OCI-M2 (cell line): ENCODE data around the gene ARHGEF3.

Experiments
- DNase-seq: peaks from one replicate; lab custom pipeline; 2025; ENCODE audit not compliant: unreplicated experiment; lab: John Stamatoyannopoulos, UW

The ARHGEF3 gene

DNA sequence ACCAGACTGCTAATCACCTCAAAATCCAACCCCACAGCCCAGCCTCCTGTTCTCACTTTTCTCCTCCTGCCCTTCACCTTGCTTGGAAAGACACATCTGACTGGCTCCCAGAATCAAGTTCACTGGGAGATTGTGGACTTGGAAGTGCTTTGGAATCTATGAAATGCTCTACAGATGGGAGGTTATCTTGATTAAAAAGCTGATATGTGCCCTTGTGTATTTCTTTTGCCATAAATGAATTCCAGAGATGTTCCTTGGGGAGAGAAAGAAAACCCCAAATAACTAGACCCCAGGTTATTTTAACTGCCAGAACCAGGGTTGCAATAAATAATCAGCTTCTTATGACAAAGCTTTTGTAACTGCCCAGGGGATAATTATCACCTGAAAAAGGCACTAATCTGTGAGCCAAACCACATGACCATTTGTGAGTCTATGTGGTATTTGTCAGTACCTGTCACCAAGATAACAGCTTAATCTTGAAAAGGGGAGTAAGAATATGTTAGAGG is 21.7 kb upstream of the ARHGEF3 start:
- DNase-seq = no peak

DNA sequence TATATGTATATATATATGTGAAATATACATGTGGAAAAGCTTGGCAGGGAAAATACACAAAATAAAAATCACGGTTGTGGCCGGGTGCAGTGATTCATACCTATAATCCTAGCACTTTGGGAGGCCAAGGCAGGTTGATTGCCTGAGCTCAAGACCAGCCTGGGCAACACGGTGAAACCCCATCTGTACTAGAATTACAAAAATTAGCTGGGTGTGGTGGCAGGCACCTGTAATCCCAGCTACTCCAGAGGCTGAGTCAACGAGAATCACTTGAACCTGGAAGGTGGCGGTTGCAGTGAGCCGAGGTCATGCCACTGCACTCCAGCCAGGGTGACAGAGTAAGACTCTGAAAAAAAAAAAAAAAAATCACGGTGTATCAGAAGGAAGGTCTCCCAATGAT is 20.8 kb upstream of the ARHGEF3 start:
- no peak for DNase-seq

DNA sequence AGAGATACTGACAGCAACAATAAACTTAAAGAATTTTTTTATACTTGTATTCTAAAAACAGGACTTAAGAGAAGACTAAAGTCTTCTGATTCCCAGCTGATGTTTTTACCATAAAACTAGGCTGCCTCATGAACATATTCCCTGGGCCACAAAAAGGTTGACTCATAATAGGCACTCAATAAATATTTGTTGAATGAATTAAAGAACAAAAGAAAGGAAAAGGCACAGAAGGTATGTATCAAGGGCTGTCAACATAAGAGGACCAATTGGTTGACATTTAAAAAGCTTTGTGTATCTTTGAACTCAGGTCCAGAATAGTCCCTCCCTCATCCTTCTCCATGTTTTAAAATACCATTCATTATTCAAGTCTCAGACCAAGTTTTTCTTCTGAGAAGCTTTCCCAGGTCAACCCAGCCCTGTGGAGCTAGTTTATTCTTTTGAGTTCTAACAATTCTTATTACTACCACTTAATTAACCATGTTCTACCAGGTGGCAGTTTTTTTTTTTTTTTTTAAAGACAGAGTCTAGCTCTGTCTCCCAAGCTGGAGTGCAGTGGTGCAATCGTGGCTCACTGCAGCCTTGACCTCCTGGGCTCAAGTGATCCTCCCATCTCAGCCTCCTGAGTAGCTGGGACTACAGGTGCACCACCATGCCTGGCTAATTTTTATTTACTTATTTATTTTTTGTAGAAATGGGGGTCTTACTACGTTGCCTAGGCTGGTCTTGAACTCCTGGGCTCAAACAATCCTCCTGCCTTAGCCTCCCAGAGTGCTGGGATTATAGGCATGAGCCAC is 17.5 kb upstream of the ARHGEF3 start:
- DNase-seq = no peak

DNA sequence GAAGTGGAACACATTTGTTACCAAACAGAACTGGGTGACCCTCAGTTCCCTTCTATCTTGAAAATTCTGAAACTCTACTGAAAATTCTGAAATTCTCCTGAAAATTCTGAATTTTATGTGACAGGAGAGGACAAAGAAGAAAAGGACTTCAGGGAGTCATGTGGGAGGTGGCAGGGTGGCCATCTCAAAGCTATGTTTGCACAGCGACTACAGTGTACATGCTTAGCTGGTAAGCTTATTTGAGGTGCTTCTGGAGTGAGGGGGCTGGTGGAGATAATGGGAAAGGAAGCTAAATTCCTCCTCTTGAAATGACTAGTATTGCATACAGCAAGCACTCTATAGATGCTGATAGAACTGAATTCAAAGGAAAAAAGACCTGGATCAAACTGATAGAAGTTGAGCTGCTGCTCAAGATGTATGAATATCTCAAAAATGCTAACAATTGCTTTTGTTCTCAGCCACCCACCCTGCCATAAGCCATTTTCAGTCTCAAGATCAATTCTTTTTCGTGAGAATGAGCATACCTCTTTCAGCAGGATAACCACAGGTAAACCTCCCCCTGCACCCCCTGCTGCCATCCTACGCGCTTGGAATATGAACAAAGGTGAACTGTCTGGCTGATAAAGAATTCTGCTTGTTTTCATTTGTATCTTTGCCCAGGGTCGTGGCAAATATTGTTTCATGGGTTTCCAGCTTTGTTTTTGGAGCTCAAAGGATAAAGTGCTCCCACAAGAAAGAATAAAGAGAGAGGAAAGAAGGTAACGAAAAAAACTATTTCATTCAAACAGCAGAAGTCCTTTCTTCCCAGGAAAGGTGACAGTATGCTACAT is 16.6 kb upstream of the ARHGEF3 start:
- no peak for DNase-seq

DNA sequence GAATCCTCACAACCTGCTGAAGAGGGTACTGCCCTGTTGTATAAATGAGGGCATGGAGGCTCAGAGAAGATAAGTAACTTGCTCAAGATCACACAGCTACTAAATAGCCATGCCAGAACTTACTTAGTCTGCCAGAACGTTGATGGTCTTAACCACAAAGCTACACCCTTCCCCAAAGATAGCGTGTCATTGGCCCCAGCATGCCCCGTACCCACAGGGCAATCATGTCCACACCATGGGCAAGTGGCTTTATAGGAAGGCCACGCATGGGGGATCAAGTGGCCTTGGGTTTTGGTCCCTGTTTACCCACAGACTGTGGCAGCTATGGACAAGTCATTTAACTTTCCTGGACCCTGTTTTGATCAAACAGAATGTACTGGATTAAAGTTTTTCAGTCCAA is 15.9 kb upstream of the ARHGEF3 start:
- no peak for DNase-seq

DNA sequence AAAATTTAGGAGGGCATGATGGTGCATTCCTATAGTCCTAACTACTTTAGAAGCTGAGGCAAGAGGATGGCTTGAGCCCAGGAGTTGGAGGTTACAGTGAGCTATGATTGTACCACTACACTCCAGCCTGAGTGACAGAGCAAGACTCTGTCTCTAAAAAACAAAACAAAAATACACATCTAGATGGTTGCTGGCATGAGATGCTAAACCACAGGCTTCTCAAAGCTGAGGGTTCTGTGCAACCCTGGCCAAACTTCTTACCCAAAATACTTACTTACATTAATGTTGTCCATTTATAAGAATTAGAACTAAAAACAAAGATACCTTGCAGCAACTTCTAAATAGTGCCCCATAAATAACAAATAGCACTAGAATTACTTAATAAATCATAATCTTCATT is 14.3 kb upstream of the ARHGEF3 start:
- no peak for DNase-seq

DNA sequence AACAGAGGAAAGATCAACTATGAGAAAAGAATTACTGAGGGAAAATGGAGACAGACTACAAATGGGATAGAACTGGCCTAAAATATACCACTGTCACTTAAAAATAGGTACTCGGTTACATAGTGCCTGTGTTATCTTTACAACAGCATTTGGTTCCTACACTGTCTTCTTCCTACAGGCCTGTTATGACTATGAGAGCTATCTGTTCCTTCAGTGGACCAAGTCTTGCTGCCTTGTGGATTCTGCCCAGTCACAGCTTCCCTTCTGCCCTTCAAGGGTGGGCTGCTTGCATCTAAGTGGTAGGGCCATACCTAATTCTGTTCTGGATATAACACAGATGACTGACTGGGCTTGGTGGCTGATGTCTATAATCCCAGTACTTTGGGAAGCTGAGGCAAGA is 13.8 kb upstream of the ARHGEF3 start:
- no peak for DNase-seq

DNA sequence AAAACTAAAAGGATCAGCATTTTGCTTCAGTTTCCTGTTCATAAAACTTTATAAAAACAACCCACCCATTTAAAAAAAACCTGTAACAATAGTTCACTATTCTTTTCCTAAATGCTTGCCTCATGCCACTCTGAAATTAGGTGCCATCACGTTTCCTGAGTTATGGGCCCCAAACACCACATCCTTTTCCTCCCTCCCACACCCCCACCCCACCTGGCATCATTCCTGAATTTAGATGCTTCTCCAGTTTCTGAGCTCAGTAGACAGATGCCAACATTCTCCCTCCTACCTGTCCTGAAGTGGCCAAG is 11.9 kb upstream of the ARHGEF3 start:
- no peak for DNase-seq

DNA sequence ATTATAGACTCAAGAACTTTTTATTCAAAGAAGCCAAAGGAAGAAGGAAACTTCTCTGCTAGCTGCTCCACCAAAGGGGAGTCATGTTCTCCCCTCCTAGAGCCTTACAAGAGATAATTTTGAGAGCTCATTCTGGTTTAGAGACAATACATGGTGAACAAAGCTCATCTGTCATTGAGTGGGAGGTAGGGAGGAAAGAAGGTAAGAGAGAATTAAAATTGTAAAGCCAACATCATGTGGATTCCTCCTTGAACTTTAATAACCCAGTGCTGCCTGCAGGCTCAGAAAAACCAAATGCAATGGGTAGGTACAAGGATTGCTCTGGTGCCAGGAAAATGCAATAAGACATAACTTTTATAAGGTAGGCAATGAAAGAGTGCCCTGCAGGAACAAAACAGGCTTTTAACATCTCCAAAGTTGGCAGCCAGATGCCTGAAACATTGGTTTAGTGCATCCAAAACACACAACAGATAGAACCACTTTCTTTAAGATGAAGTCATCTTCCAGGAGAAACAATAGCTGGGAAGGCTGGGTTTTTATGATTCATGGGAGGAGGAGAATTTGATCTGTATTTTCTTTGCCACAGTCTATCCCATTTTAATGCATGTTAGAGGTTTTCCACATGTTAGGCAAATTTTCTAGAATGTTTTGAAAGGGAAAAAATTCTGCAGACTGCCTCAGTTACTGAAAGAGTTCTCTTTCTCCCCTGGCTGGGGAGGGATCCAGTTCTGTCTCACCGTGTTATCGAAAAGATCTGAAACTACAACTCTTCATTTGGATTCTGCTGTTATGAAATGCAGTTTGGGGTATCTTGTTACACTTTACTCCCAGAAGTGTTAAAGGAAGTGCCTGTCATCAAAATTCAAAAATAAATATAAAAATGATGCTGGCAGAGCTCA is 11.3 kb upstream of the ARHGEF3 start:
- DNase-seq = no peak

DNA sequence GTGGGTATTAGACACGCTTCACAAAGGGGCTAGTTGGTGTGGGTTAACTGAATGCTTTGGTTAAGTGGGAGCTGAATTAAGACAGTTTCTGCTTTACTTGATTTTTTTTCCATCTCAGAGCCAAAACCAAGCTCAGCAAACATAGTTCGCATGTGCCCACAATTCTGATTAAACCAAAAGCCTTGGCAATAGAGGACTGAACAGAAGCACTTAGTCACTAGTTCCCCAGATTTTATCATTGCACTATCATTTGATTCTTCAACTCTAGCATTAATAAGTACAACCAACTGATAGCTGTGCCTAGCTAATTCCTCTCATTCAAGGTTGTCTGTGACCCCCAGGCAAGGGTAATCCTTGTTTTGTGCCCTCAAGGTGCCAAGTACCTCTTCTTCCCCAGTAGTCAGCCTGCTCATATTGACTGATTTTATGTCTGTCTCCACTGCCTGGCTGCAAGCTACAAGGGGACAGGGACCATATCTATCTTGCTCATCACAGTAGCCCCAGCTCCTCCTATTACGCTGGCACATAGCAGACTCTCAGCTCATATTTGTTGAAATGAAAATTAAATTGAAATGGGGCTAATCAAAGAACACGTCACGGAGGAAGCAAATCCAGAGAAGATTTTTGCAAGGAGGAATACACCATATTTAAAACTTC is 9.9 kb upstream of the ARHGEF3 start:
- no peak for DNase-seq

DNA sequence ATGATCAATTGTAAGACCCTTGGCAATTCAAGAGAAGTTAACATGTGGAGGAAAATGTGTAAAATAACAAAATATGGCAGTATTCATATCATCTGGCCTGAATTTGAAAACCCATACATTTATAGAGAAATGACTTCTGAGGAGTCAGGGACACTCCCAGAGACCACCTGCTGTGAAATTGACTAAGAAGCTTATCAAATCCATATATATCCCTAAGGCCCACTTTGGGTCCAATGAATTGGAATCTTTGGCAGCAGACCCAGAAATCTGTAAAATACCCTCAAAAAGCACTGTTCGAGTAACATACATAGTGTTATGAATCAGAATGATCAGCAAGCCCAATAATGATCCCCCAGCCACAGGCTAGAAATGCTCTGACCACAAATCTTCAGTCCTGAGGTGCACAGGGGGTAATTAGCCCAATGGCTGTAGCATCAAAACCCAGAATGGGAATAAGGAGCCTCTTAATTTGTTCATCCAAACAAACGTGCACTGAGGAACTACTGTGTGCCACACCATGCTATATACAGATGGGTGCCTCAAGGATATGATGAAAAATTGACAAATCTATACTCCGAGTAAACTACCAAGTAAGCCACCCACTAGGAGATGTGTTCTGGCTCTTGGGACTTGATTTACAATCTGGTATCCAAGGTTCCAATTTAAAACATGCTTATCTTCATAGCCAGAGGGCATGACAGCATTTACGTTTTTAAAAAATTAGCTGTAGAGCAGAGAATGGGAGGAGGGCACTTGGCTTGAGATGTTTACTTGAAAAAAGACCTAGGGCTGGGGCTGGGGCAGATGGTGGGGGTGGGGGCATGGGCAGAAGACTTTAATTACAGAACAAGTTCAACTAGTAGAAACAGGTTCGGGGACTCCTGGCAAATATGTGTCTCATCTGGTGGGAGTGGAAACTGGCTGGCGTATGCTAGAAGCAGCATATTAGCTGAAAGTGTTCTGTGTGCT is 9.1 kb upstream of the ARHGEF3 start:
- no peak for DNase-seq

DNA sequence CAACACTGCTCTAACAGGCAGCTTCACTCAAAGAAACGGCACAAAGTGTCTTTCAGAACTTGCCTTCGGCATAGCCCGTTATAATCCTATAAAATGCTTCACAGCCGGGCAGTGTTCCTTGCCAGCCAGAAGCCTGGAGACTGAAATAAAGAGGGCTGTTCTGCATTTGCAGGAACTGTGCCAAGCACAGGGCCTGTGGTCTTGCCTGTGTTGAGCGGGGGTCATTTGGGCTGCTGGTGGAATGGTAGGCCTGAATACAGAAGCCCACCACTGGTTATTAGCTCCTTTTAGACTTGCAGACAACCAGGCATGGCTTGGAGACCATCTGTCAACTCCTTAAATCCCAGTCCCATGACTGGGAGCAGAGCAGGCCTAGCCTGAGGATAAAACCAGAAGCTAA is 4.7 kb upstream of the ARHGEF3 start:
- no peak for DNase-seq

DNA sequence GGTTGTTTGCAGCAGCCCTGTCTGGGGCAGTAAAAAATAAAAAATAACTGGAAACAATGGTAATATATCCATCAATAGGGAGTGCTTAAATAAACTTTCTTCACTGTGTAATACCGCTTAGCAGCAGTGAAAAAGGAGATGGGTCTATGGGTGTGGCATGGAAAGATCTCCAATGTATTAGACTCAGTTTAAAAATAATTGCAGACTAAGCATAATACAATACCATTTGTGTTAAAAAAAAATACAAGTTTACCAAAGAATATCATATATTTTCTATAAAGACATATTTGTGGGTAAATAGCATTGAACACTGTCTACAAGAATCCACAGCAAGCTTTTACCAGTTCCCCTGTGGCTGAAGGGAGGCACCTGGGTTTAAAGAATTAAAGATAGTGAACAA is 1.0 kb upstream of the ARHGEF3 start:
- no peak for DNase-seq

DNA sequence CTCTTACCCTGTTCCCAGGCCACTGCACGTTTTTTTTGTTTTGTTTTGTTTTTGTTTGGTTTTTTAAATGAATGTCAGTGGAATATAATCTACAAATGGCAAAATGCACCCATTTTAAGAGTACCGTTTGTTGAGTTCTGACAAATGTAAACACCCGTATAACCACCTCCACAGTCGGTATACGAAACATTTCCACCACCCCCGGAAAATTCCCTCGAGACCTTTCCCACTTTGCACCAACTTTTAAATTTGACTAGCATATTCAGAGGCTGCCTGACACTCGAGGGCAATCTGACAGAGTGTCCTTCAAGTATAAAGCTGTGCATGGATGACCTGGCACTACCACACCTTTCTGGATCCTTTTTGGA is 613 bp upstream of the ARHGEF3 start:
- no peak for DNase-seq

DNA sequence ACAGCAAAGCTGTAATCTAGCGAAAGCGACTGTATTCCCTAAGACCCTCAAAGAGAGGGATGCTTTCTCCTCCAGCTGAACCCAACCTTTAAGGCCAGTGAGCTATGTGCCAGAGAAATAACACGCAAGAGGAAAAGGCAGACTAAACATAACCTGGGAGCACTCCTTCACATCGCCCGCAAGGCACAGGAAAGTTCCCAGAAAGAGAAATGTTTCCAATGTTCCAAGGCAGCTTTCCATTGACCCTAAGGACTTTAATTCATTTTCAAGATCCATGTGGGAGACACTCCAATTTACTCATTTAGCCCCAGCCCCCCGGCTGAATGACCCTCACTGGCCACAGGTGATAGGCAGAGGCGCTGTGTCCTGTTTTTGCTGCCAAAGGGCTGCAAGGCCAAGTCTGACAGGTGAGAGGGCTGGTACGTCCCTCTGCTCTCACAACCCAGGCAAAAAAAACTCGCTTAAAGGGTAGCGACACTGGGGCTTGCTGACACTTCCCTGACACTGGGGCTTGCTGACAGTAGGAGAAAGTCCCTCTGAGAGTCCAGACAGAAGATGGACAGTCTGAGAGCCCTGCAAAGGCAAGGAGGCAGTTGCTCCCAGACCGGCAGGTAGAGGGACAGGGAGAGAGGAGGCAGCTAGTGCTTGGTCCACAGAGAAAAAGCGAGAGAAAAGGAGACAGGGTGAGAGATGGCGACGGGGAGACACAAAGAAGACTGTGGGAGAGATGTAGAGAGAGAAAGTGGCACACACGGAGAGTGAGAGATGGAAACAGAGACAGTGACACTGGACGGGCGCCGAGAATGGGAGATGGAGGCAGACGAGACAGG is 702 bp downstream of the ARHGEF3 start:
- no peak for DNase-seq

DNA sequence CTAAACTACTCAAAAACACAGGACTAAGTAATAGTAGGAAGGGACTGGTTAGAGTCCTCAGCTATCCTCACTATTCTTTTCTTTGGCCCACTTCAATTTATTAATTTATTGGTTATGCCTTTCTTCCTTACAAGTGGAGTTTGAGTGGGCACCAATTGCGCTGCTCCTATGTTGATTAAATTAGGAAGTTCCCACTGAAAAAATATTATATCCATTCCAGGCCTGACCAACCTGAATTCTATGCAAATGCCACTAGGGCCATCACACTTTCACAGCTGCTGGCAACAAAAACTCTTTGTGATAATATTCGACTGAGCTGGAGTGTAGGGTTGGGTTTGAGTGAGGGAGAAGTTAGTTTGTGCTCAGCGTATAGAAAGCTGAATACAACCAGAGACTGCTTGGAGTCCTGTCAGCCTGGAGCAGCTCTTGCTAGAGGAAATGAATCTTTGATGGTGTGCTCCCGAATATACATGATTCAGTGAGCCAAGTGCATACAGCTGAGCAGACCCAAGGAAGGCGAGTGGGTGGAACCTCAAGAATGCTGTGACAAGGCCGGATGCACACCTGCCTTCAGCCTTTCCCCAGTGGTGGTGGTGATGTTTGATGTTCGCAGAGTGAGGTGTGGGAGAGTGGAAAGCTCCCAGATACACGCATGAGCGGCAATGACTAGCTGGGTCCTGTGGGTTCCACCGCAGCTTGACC is 1.5 kb downstream of the ARHGEF3 start:
- no peak for DNase-seq

DNA sequence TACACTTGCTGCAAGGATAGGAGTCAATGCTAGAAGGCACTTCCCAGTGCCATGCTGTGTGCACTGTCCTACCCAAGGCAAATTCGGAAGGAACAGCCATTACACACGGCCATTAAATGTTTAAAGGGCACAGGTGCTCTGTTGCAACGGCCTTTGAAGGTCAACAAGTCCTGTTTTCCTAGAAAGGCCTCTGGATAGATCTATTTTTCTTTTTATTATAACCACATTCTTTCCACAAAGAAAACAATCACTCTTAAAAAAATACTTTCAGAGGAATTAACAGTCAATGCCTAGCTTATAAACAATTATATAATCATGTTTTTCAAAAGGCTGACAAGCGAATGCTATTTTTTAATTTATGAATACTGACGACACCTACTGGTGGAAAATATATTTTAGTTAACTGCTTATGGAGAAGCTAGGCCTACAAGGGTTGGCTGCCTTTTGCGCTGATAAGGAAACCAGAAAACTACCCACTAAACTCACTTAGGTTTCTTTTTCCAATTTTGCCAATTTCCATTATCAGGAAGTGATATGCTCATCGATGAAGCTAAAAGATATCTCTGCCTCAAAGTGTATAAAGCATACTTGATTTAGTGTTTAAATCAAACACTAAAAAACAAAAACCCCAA is 2.4 kb downstream of the ARHGEF3 start:
- DNase-seq = no peak

DNA sequence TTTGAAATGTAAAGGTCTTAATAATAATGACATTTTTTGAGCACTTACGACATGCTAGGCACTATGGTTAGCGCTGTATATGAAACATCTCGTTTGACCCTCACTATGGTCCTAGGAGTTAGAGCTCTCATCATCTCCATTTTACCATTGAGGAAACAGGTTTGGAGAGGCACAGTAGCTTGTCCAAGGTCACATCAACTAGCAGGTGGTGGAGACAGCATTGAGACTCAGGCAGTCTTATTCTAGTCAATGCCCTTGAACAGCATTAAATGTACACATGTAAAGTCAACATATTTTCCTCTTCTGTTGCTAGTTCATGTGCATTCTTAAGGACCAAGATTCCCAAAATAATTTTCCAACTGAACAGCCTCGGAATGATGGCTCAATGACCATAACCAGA is 4.8 kb downstream of the ARHGEF3 start:
- no peak for DNase-seq
